CD4-positive, alpha-beta T cell treated with Interleukin-6 for 4 hours (primary cell): ENCODE results near the gene SLC1A6.
"Not testable (repeated sequence)": the region's sequence is repeated elsewhere in the genome, so short reads cannot be mapped to it uniquely, and the experiment has no call there.

Source experiments
- DNase-seq: peaks from one replicate; pipeline ENCODE4 v3.0.0-alpha.2; 2020; ENCODE audit warnings: mixed read lengths

The SLC1A6 gene

DNA sequence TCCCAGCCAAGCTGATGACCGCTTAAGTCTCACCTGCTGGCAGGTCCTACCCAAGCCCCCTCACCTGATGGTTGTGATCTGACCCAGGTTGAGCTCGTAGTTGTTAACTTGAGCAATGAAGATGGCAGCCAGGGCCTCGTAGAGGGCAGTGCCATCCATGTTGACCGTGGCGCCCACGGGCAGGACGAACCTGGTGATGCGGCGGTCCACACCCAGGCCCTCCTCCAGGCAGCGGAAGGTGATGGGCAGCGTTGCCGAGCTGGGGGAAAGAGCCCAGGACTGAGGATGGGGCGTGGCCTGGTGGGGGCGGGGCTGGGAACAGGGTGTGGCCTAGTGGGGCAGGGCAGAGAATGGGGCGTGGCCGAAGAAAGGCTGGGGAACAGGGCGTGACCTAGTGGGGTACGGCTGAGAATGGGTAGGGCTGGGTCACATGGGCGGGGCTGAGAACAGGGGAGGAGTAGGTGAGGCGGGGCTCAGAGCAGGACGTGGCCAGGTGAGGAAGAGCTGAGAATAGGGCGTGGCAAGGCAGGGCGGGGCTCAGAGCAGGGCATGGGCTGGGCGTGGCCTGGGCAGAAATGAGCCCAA, 25.5 kb downstream of the SLC1A6 start:
- no peak for DNase-seq

DNA sequence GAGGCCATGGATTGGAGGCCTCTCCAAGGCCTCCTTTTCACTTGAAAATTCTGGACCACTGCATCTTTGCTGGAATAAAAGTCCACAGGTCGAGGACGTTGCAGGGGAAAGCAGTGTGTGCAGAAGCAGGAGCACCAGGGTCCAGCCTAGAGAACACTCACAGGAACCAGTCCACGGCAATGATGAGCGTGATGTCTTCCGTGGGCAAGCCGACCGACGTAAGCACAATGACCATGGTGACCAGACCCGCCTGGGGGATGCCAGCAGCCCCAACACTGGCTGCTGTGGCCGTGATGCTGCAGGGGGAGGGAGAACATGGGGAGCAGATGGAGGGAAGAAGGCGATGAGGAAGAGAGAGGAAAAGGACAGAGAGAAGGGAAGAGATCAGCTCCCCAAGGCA, 26.9 kb downstream of the SLC1A6 start:
- DNase-seq = no peak

DNA sequence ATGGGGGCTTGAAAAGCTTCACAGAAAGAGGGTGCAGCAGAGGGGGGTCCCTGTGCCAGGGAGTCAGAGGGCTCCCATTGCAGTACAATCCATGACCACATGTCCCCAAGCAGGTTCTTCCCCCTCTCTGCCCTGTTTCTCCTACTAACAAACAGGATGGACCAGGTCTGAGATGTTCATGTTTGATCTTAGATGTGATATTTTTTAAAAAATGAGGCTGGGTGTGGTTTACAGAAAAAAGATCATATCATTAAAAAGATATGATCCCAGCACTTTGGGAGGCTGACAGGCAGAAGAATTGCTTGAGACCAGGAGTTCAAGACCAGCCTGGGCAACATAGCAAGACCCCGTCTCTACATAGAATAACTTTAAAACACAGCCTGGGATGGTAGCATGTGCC, 29.2 kb downstream of the SLC1A6 start:
- no peak for DNase-seq

DNA sequence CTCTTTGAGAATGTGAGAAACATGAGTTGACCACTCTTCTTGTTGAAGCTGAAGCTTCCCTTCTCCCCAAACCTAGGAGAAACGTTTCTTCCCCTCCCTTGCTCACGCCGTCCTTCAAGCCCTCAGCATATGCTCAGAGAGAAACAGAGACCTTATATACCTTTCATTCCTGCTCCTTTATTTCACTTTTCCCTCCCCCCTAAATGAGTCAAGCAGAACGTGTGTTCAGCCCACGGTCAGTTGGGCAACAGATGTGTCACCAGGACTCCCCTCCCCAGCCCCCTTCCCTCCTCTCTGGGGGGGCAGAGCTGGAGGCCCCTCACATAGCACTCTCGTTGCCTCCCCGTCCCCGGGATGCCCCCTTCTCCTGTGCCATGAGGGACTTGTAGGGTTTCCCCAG, 29.8 kb downstream of the SLC1A6 start:
- DNase-seq = no peak

DNA sequence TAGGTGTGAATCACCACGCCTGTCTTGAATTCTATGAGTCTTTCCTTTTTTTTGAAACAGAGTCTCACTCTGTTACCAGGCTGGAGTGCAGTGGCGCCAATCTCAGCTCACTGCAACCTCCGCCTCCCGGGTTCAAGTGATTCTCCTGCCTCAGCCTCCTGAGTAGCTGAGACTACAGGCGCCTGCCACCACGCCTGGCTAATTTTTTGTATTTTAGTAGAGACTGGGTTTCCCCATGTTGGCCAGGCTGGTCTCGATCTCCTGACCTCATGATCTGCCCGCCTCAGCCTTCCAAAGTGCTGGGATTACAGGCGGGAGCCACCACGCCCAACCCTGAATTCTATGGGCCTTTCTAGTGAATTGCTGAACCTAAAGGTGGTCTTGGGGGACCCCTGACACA, 30.3 kb downstream of the SLC1A6 start:
- not testable (repeated sequence) for DNase-seq

DNA sequence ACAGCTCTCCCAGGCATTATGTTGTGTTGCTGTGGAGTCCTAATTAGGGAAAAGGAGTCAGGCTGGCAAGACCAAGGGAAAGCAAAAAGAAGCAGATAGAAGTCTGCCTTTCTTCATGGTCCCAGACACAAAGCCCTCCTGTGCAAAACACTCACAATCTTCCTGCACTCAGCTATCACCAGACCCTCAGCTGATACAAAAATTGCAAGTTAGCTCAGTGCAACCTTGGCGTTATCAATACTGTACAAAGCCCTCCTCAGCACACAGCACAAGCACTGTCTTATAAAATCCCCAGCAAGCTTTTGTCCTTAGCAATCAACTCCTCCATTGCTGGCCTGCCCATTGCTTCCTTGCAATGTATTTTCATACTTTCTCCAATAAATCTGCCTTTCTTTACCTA, 35.2 kb downstream of the SLC1A6 start:
- DNase-seq = no peak

DNA sequence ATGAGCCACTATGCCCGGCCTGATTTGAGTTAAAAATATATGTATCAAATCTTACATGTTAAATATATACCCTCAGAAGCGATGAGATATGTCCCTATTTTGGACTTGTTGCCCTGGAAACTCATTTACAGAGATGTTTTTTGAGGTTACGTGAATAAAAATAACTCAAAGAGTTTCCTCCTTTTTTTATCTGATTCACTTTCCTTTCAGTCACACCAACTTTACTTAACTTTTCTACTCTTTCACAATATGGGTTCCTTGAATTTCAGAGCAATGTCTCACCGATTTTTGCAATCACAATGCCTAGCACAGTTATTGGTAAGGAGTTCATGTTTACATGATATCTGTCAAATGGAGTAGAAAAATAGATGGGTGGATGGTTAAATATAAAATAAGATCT, 36.1 kb downstream of the SLC1A6 start:
- DNase-seq = no peak

DNA sequence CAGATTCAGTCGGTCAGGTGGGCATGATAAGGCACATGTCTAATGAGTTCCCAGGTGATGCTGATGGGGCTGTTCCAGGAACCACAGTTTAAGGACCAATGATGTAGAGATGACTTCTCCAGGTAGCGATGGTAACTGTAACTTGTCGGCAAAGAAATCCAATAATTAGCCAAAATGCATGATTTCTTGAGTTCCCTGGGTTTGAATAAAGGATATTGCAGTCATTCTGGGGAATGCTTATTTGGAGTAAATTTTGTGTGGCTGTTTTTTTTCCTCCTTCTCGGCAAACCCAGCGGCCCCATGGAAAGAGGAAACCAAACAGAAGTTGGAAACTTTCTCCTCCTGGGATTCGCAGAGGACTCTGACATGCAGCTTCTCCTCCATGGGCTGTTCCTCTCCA, 38.5 kb downstream of the SLC1A6 start, which contains the start of gene OR7C2:
Gene OR7C2, plus strand, starts transcription at position 301 of the 400 bp plus-strand sequence. Its CDS starts 0 bp downstream, at position 301.
- no peak for DNase-seq

DNA sequence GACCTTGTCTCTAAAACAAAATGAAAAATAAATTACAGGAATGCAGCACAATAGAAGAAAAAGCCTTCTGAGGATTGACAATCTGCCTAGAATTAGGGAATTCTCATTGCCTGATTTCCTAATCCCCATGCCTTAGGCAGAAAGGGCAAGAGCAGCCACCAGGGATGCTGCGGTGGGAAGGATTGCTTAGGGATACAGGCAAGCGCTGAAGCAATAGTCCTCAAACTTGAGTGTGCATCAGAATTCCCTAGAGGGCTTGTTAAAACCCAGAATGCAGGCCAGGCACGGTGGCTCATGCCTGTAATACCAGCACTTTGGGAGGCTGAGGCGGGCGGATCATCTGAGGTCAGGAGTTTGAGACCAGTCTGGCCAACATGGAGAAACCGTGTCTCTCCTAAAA, 39.4 kb downstream of the SLC1A6 start:
- no peak for DNase-seq

DNA sequence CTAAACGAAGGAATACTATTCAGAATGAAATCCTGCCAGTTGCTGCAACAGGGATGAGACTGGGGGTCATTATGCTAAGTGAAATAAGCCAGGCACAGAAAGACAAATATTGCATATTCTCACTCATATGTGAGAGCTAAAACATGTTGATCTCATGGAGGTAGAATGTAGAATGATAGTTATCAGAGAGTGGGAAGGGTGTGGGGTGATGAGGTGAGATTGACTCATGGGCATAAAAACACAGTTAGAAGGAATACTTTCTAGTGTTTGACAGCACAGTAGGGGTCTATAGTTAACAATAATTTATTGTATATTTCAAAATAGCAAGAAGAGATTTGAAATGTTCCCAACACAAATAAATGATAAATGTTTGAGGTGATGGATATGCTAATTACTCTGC, 46.2 kb downstream of the SLC1A6 start:
- no peak for DNase-seq

DNA sequence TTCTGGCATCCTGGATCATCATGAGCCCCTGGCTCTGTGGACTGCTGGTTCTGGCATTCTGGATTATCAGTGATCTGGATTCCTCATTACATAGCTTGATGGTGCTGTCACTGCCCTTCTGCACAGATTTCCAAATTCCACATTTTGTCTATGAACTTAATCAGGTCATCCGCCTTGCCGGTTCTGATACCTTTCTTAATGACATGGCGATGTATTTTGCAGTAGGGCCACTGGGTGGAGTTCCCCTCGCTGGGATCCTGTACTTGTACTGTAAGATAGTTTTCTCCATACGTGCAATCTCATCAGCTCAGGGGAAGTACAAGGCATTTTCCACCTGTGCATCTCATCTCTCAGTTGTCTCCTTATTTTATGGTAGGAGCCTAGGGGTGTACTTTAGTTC, 62.8 kb downstream of the SLC1A6 start:
- DNase-seq = no peak

DNA sequence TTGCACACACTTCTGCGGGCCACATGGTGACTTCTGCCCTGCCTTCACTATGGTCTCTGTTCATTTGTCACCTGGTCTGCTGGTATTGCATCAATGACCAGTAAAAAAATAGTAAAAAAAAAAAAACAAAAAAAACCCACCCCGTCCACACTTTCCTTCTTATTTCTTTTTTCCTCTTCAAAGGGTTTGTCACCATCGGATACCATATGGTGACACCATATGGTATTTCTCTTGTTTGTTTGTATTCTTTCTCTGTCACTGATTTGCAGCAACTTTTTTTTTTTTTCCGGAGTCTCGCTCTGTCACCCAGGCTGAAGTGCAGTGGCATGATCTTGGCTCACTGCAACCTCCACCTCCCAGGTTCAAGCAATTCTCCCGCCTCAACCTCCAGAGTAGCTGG, 64.5 kb downstream of the SLC1A6 start:
- DNase-seq = no peak

DNA sequence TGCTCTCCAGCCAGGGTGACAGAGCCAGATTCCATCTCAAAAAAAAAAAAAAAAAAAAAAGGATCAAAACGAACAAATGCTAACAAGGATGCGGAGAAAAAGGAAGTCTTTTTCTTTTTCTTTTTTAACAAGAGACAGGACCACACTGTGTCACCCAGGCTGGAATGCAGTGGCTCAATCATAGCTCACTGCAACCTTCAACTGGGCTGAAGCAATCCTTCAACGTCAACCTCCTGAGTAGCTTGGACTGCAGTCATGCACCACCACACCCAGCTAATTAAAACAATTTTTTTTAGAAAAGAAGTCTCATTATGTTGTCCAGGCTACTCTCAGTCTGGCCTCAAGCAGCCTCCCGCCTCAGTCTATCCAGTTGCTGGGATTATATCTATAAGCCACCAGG, 73.0 kb downstream of the SLC1A6 start:
- DNase-seq = no peak

DNA sequence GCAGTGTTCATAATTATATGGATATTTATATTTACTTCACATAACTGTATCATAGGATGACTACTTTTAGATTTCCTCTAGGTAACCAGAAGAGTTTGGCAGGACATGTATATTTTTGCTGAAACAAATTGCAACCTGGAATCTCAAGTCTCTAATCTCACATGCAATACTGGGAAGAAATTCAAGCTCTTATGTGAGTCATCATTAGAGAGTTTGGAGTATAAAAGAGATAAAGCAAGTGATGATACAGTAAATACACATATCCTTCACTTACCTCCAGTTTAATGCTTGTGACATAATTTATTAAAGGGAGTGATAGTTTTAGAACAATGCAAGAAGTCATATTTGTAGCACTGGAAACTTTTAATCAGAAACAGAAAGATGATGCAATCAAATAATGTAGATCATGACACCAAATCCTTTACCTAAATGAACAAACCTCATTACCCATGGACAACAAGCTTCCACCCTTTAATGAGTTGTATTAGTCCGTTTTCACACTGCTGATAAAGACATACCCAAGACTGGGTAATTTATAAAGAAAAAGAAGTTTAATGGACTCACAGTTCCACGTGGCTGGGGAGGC, 77.9 kb downstream of the SLC1A6 start:
- DNase-seq = no peak
